SK-N-SH treated with all-trans-retinoic acid at 6 μM for 48 hours (cell line): ENCODE measurements around the gene SULT1B1.

ENCODE experiments used
- ATAC-seq: fragments of 200-7000 bp; cut with Tn5 transposase; 3 replicates; pipeline ENCODE4 v1.9.1; 2020; ENCODE audit warnings: mild to moderate bottlenecking, moderate library complexity
- ARNTL ChIP-seq: fragments of 450-650 bp; formaldehyde crosslinking; IDR thresholded peaks from 2 replicates; pipeline ENCODE4 v1.5.0; 2020; ENCODE audit warnings: low read depth, mild to moderate bottlenecking, moderate library complexity, borderline replicate concordance
- BACH2 ChIP-seq: fragments of 250-450 bp; sonication (Bioruptor Pico); IDR thresholded peaks from 2 replicates; pipeline ENCODE4 v1.9.0; 2021; ENCODE audit warnings: mild to moderate bottlenecking, borderline replicate concordance
- CREB5 ChIP-seq: fragments of 250-450 bp; sonication (Bioruptor Pico); IDR thresholded peaks from 2 replicates; pipeline ENCODE4 v1.5.1; 2020; ENCODE audit warnings: low read depth, mild to moderate bottlenecking, moderate library complexity
- CSDC2 ChIP-seq: fragments of 250-450 bp; sonication (Bioruptor Pico); IDR thresholded peaks from 2 replicates; pipeline ENCODE4 v1.5.0; 2020; ENCODE audit warnings: mild to moderate bottlenecking, moderate library complexity
- CSRNP3 ChIP-seq: fragments of 250-450 bp; sonication (Bioruptor Pico); IDR thresholded peaks from 2 replicates; pipeline ENCODE4 v1.5.1; 2021; ENCODE audit warnings: mild to moderate bottlenecking, moderate library complexity
- ESRRG ChIP-seq: fragments of 250-450 bp; sonication (Bioruptor Pico); IDR thresholded peaks from 2 replicates; pipeline ENCODE4 v1.6.1; 2021; ENCODE audit warnings: mild to moderate bottlenecking
- GLIS3 ChIP-seq: fragments of 250-450 bp; sonication (Bioruptor Pico); IDR thresholded peaks from 2 replicates; pipeline ENCODE4 v1.5.0; 2020; ENCODE audit warnings: mild to moderate bottlenecking, moderate library complexity
- ISL1 ChIP-seq: fragments of 250-450 bp; sonication (Bioruptor Pico); IDR thresholded peaks from 2 replicates; pipeline ENCODE4 v2.1.2; 2022; ENCODE audit warnings: mild to moderate bottlenecking, moderate library complexity
- OSR1 ChIP-seq: fragments of 250-450 bp; sonication (Bioruptor Pico); IDR thresholded peaks from 2 replicates; pipeline ENCODE4 v1.8.0; 2022; ENCODE audit warnings: moderate library complexity, mild to moderate bottlenecking, inconsistent platforms
- PATZ1 ChIP-seq: fragments of 250-450 bp; sonication (Bioruptor Pico); IDR thresholded peaks from 2 replicates; pipeline ENCODE4 v1.8.0; 2020; ENCODE audit warnings: mild to moderate bottlenecking, moderate library complexity, borderline replicate concordance
- PPARA ChIP-seq: fragments of 250-450 bp; sonication (Bioruptor Pico); IDR thresholded peaks from 2 replicates; pipeline ENCODE4 v1.5.0; 2020; ENCODE audit warnings: mild to moderate bottlenecking, borderline replicate concordance
- SNAI2 ChIP-seq: fragments of 250-450 bp; sonication (Bioruptor Pico); IDR thresholded peaks from 2 replicates; pipeline ENCODE4 v1.5.0; 2020; ENCODE audit warnings: mild to moderate bottlenecking, moderate library complexity
- TCF4 ChIP-seq: fragments of 250-450 bp; sonication (Bioruptor Pico); IDR thresholded peaks from 2 replicates; pipeline ENCODE4 v1.8.0; 2021; ENCODE audit warnings: mild to moderate bottlenecking, moderate library complexity, borderline replicate concordance
- TOX ChIP-seq: fragments of 250-450 bp; sonication (Bioruptor Pico); IDR thresholded peaks from 2 replicates; pipeline ENCODE4 v1.8.0; 2021; ENCODE audit warnings: mild to moderate bottlenecking, moderate library complexity, borderline replicate concordance
- TSHZ2 ChIP-seq: fragments of 250-450 bp; sonication (Bioruptor Pico); IDR thresholded peaks from 2 replicates; pipeline ENCODE4 v1.5.0; 2020; ENCODE audit warnings: mild to moderate bottlenecking, moderate library complexity
- ZC3H10 ChIP-seq: fragments of 250-450 bp; sonication (Bioruptor Pico); IDR thresholded peaks from 2 replicates; pipeline ENCODE4 v1.5.1; 2021; ENCODE audit warnings: mild to moderate bottlenecking, moderate library complexity
- ZFP3 ChIP-seq: fragments of 250-450 bp; sonication (Bioruptor Pico); IDR thresholded peaks from 2 replicates; pipeline ENCODE4 v1.5.0; 2020; ENCODE audit warnings: mild to moderate bottlenecking, moderate library complexity
- ZFP30 ChIP-seq: fragments of 450-650 bp; formaldehyde crosslinking; IDR thresholded peaks from 2 replicates; pipeline ENCODE4 v1.5.0; 2022; ENCODE audit warnings: mild to moderate bottlenecking, moderate library complexity
- ZNF565 ChIP-seq: fragments of 450-650 bp; formaldehyde crosslinking; conservative IDR thresholded peaks from 2 replicates; pipeline ENCODE4 v1.5.0; 2020; ENCODE audit warnings: low read depth, mild to moderate bottlenecking, moderate library complexity
- ZNF70 ChIP-seq: fragments of 450-650 bp; formaldehyde crosslinking; IDR thresholded peaks from 2 replicates; pipeline ENCODE4 v1.5.0; 2020; ENCODE audit warnings: mild to moderate bottlenecking, moderate library complexity
- ZNF8 ChIP-seq: fragments of 450-650 bp; formaldehyde crosslinking; IDR thresholded peaks from 2 replicates; pipeline ENCODE4 v1.5.0; 2020; ENCODE audit warnings: mild to moderate bottlenecking, moderate library complexity

The SULT1B1 gene

GRCh38 chr4:69750346-69750745, 10.1 kb downstream of the SULT1B1 start (continued):
- no peak for TF ChIP-seq PPARA

- no peak for TF ChIP-seq GLIS3 (CRISPR knock-in tag)
- no peak for TF ChIP-seq BACH2
- TF ChIP-seq CSDC2 (CRISPR knock-in tag), result no peak
- TF ChIP-seq ISL1 (CRISPR knock-in tag), result no peak
- no peak for TF ChIP-seq TCF4
- TF ChIP-seq ZNF8, result no peak
- no peak for TF ChIP-seq ARNTL
- TF ChIP-seq OSR1 (CRISPR knock-in tag), result no peak
- TF ChIP-seq TOX (CRISPR knock-in tag), result no peak
- no peak for TF ChIP-seq CREB5
- no peak for TF ChIP-seq ZFP3 (CRISPR knock-in tag)
- no peak for TF ChIP-seq ZNF565 (CRISPR knock-in tag)
- no peak for TF ChIP-seq ESRRG
- TF ChIP-seq PATZ1, result no peak
- TF ChIP-seq, all 23 proteins: peak for 0
- peak; percentile 20; the same call in 2 of the 3 replicates for ATAC-seq
These were observed 10.6 kb downstream of the SULT1B1 start for GRCh38 chr4:69749771-69750170.

- ATAC-seq, result no peak; the same call in 2 of the 3 replicates
- TF ChIP-seq ARNTL (no peak), ZNF70 (no peak), ISL1 (CRISPR knock-in tag) (no peak), BACH2 (no peak), PPARA (no peak)
These were observed 12.2 kb downstream of the SULT1B1 start for GRCh38 chr4:69748173-69748572.

- no peak for TF ChIP-seq GLIS3 (CRISPR knock-in tag)
- TF ChIP-seq SNAI2 (CRISPR knock-in tag), result no peak
- no peak for TF ChIP-seq ZNF565 (CRISPR knock-in tag)
- TF ChIP-seq CSDC2 (CRISPR knock-in tag), result no peak
- TF ChIP-seq TCF4, result no peak
- TF ChIP-seq BACH2, result no peak
- no peak for TF ChIP-seq ZNF8
- no peak for TF ChIP-seq ISL1 (CRISPR knock-in tag)
- TF ChIP-seq ZFP30 (CRISPR knock-in tag), result no peak
- TF ChIP-seq ESRRG, result no peak
- TF ChIP-seq TSHZ2 (CRISPR knock-in tag), result no peak
- no peak for TF ChIP-seq ZC3H10
- TF ChIP-seq CSRNP3 (CRISPR knock-in tag), result no peak
- ATAC-seq, result no peak
These were observed 16.3 kb downstream of the SULT1B1 start for GRCh38 chr4:69744157-69744478.

GRCh38 chr4:69743476-69744156, 16.8 kb downstream of the SULT1B1 start:
- no peak; the same call in 2 of the 3 replicates for ATAC-seq
- TF ChIP-seq OSR1 (CRISPR knock-in tag), result no peak
